Panc1 (cell line): ENCODE measurements around the gene PUSL1. TPM values are rescaled to one million over a fixed set of nuclear protein-coding genes. Genes with fewer than 3 reads are reported as not detected.

Experiments
- ATAC-seq: fragments of 200-7000 bp; cut with Tn5 transposase; 2 replicates; pipeline ENCODE4 v1.9.1; 2020; ENCODE audit warnings: mild to moderate bottlenecking, moderate library complexity
- BruUV-seq: library from RNA; stranded (reverse); fragments of 400-500 nt; replicated peaks from 2 replicates; lab custom pipeline; 2021; lab: Mats Ljungman, UMichigan
- CTCF ChIA-PET: fragments of 300-600 bp; sonication (Branson Sonifier 250); formaldehyde crosslinking; loops from one replicate; lab custom pipeline; 2022; ENCODE audit warnings: antibody characterized with exemption; lab: Charles Lee
- POLR2A ChIA-PET: fragments of 300-600 bp; sonication (Branson Sonifier 250); formaldehyde crosslinking; loops from one replicate; lab custom pipeline; 2022; ENCODE audit warnings: antibody characterized with exemption; lab: Charles Lee
- DNase-seq: peaks from one replicate; pipeline ENCODE4 v3.0.0-alpha.2; 2010; ENCODE audit warnings: low read depth, low spot score
- H3K27ac ChIP-seq: 2 replicates; pipeline ENCODE4 v1.5.1; 2011; ENCODE audit warnings: mild to moderate bottlenecking, low read length, inconsistent platforms
- H3K27me3 ChIP-seq: fragments of 200-500 bp; sonication (Bioruptor generic); 2 replicates; pipeline ENCODE4 v1.6.0; 2014; ENCODE audit warnings: low read length, inconsistent platforms; ENCODE audit not compliant: control insufficient read depth, insufficient read depth
- H3K36me3 ChIP-seq: fragments of 200-500 bp; sonication (Bioruptor generic); 2 replicates; pipeline ENCODE4 v1.5.1; 2014; ENCODE audit warnings: inconsistent platforms, mild to moderate bottlenecking, low read length, moderate library complexity; ENCODE audit not compliant: control insufficient read depth, insufficient read depth
- H3K4me1 ChIP-seq: 2 replicates; pipeline ENCODE4 v1.5.1; 2011; ENCODE audit warnings: inconsistent platforms, mild to moderate bottlenecking, low read length, moderate library complexity; ENCODE audit not compliant: control insufficient read depth, insufficient read depth
- H3K4me3 ChIP-seq, 2 experiments: 2 replicates each; pipeline ENCODE4 v1.5.1; 2011 to 2012; ENCODE audit warnings: low read depth in 2 of 2, low read length in 2 of 2, mild to moderate bottlenecking in 2 of 2, inconsistent platforms in 1 of 2, moderate library complexity in 1 of 2
- H3K9me3 ChIP-seq: fragments of 200-500 bp; sonication (Bioruptor generic); 2 replicates; pipeline ENCODE4 v1.5.1; 2014; ENCODE audit warnings: low read depth, mild to moderate bottlenecking, inconsistent platforms, low read length, moderate library complexity; ENCODE audit not compliant: control insufficient read depth, insufficient read depth
- CTCF ChIP-seq: fragments of 450-650 bp; IDR thresholded peaks from 2 replicates; pipeline ENCODE4 v1.5.1; 2017; ENCODE audit warnings: mild to moderate bottlenecking
- POLR2AphosphoS5 ChIP-seq: IDR thresholded peaks from 2 replicates; pipeline ENCODE4 v1.6.1; 2012; ENCODE audit warnings: mild to moderate bottlenecking, low read depth, low read length, moderate library complexity
- REST ChIP-seq, 2 experiments: IDR thresholded peaks; 2 replicates each; pipeline ENCODE4 v1.6.1; 2011 to 2012; ENCODE audit warnings: low read depth in 2 of 2, control low read depth in 1 of 2, low read length in 1 of 2, mild to moderate bottlenecking in 1 of 2, moderate library complexity in 1 of 2; ENCODE audit not compliant: insufficient read depth in 1 of 2
- SIN3A ChIP-seq: IDR thresholded peaks from 2 replicates; pipeline ENCODE4 v1.6.1; 2012; ENCODE audit warnings: low read depth, mild to moderate bottlenecking, low read length, moderate library complexity, borderline replicate concordance; ENCODE audit not compliant: insufficient read depth
- TCF7L2 ChIP-seq: IDR thresholded peaks from 2 replicates; pipeline ENCODE4 v1.6.1; 2011; ENCODE audit warnings: mild to moderate bottlenecking, low read depth, low read length, inconsistent platforms
- in situ Hi-C: cut with HindIII; loops from 2 replicates; pipeline ENCODE4 v1.10.0; 2016; ENCODE audit warnings: low sequenced_read_pairs, low pct_unique_long_range_greater_than_20kb
- intact Hi-C: fragments of 100-400 bp; cut with micrococcal nuclease; formaldehyde crosslinking; loops from one replicate; pipeline ENCODE4 v1.10.0; 2022; ENCODE audit not compliant: unreplicated experiment
- total RNA-seq: library from RNA; stranded (reverse); gene quantifications from one replicate; pipeline ENCODE4 v1.2.1, GENCODE V29; 2021; ENCODE audit not compliant: unreplicated experiment

Gene PUSL1
- total RNA-seq, 1 experiment from 2014 or later = 46.9 TPM

- in situ Hi-C loops = no loop called here
- H3K9me3 ChIP-seq = no peaks in the 10 kb centered on the region
- no peak overlapping the region for H3K27ac ChIP-seq
- H3K4me3 ChIP-seq = no peak overlapping the region
- POLR2A ChIA-PET = no interaction called here
- BruUV-seq = no TSS peak
- no peak for TF ChIP-seq CTCF
- TF ChIP-seq POLR2AphosphoS5 = no peak
- no peak for ATAC-seq
- intact Hi-C loops = no loop called here
- CTCF ChIA-PET = no interaction called here
- H3K4me1 ChIP-seq = peaks cover 22% of the 10 kb centered on the region
- no peaks in the 10 kb centered on the region for H3K27me3 ChIP-seq
- H3K36me3 ChIP-seq = no peaks in the 10 kb centered on the region
- no peak for DNase-seq
Measured at GRCh38 chr1:1278620-1279019, 29.8 kb upstream of the PUSL1 start.

DNA sequence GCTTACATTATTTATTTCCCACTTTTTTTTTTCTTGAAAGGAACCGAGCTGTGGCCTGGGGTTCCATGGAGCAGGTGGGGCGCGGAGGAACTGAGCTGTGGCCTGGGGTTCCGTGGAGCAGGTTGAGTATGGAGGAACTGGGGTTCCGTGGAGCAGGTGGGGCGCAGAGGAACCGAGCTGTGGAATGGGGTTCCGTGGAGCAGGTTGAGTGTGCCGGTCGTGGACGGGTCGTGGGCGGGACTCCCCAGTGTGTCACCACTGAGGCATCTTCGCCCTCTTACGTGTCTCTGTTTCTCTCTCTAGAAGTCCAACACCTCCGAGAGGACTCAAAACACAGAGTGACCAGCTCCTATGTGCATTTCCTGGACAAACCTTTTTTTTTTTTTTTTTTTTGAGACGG is 29.4 kb upstream of the PUSL1 start:
- H3K36me3 ChIP-seq = no peaks in the 10 kb centered on the region
- no peak for TF ChIP-seq REST (IDR thresholded peaks at IDR 0.05; ENCODE audit: insufficient read depth in 1 of 2, low read depth in 2 of 2, low read length in 1 of 2)
- TF ChIP-seq POLR2AphosphoS5 = no peak
- TF ChIP-seq CTCF = no peak
- in situ Hi-C loops (no loop called here), intact Hi-C loops (no loop called here)
- no peaks in the 10 kb centered on the region for H3K9me3 ChIP-seq
- ChIA-PET POLR2A (no interaction called here), CTCF (no interaction called here)
- no peak overlapping the region for H3K27ac ChIP-seq
- BruUV-seq = no TSS peak
- H3K27me3 ChIP-seq = no peaks in the 10 kb centered on the region
- no peak for ATAC-seq
- no peak overlapping the region for H3K4me3 ChIP-seq
- peaks cover 25% of the 10 kb centered on the region for H3K4me1 ChIP-seq
- no peak for DNase-seq

- no peaks in the 10 kb centered on the region for H3K9me3 ChIP-seq
- no peaks in the 10 kb centered on the region for H3K36me3 ChIP-seq
- intact Hi-C loops = no loop called here
- ATAC-seq (no peak), DNase-seq (no peak)
- ChIA-PET CTCF (no interaction called here), POLR2A (no interaction called here)
- no peak overlapping the region for H3K4me3 ChIP-seq
- H3K4me1 ChIP-seq = peaks cover 18% of the 10 kb centered on the region
- H3K27ac ChIP-seq = no peak overlapping the region
- no peaks in the 10 kb centered on the region for H3K27me3 ChIP-seq
- in situ Hi-C loops = no loop called here
- no peak for TF ChIP-seq REST (IDR thresholded peaks at IDR 0.05; ENCODE audit: insufficient read depth in 1 of 2, low read depth in 2 of 2, low read length in 1 of 2)
- TF ChIP-seq CTCF = no peak
- TF ChIP-seq SIN3A = no peak
- no peak for TF ChIP-seq POLR2AphosphoS5
- TF ChIP-seq TCF7L2 = no peak
- no TSS peak for BruUV-seq
Measured at GRCh38 chr1:1280782-1281481, 27.5 kb upstream of the PUSL1 start.
